Stimulated activated CD8-positive, alpha-beta memory T cell treated with anti-CD3 and anti-CD28 coated beads, Interleukin-7, amount 100 ng/mL, for 48 hours (primary cell): ENCODE data around the gene H2BW2.
"Not testable (repeated sequence)": the region's sequence is repeated elsewhere in the genome, so short reads cannot be mapped to it uniquely, and the experiment has no call there.

Experiments
- DNase-seq, 2 donors: peaks; one replicate each; pipeline ENCODE4 v3.0.0-alpha.2; 2020; ENCODE audit warnings: low read depth in 1 of 2; ENCODE audit errors: extremely low read depth in 1 of 2

The H2BW2 gene

DNA sequence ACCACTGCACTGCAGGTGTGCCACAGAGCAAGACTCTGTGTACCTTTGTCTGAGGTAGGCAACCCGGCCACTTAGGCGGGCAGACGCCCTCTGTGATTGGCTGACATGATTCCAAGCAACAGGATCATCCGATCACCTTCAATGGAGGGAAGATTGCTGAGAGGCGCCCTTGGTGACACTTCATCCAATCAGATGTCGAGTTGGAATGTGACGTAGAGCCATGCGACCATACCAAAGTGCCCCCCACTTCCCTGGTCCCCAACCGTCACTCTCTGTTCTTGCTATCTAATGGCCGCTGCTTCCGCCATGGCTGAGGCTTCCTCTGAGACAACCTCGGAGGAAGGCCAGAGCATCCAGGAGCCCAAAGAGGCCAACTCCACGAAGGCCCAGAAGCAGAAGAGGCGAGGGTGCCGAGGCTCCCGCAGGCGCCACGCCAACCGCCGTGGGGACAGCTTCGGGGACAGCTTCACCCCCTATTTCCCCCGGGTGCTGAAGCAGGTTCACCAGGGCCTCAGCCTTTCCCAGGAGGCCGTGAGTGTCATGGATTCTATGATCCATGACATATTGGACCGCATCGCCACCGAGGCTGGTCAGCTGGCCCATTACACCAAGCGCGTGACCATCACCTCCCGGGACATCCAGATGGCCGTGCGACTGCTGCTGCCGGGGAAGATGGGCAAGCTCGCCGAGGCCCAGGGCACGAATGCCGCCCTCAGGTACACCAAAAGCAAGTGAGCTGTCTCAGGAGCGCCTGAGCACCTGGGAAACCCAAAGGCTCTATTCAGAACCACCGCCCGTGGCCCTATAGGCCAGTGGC is at the start of gene H2BW2:
Gene H2BW2, plus strand, starts transcription at position 268 of the 817 bp plus-strand sequence. Its CDS starts 39 bp downstream, at position 307.
- no peak for DNase-seq

DNA sequence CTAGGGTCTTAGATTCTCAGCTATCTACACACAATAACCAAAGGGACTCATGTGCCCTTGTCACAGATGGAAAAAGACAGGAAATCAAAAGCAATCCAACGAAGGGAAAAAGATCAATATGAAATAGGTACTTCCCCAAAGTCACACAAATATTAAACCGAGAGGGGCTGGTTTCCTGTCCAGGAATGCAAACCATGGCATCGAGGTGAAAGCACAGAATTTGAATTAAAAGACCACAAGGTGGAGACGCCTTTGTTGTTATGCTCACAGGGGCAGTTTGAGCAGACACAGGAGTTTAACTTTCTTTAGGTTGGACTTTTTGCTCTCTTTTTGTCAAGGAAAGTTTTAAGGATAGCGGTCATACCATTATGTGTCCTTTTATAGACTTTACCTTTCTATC is 40.5 kb upstream of the H2BW2 start:
- DNase-seq = no peak

DNA sequence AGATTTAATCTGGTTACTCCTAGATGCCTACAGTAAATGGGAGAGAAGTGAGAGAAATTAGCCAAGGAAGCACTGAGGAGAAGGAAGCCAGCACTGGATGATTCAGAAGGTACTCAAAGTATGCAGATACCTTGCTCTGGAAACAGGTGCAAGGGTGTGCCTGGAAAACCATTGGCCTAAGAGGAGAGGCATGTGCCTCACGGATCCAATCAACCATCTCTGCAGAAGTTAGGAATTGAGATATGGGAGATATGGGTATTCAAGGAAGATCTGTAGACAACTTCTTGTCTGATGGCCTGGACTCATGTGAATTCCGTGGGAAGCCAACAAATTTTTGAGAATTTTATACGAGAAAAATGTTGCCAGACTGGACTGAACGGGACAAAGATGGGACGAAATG is 30.9 kb upstream of the H2BW2 start:
- DNase-seq = no peak

DNA sequence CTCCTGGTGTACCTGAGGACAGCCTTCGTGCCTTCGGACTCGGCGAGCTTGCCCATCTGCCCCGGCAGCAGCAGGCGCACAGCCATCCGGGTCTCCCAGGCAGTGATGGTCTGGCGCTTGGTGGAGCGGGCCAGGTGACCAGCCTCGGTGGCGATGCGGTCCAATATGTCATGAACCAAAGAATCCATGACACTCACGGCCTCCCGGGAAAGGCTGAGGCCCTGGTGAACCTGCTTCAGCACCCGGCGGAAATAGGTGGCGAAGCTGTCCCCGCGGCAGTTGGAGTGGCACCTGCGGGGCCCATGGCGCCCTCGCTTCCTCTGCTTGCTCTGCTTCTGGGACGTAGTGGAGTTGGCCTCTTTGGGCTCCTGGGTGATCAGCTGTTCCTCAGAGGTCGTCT is 26.6 kb upstream of the H2BW2 start:
- DNase-seq = no peak

DNA sequence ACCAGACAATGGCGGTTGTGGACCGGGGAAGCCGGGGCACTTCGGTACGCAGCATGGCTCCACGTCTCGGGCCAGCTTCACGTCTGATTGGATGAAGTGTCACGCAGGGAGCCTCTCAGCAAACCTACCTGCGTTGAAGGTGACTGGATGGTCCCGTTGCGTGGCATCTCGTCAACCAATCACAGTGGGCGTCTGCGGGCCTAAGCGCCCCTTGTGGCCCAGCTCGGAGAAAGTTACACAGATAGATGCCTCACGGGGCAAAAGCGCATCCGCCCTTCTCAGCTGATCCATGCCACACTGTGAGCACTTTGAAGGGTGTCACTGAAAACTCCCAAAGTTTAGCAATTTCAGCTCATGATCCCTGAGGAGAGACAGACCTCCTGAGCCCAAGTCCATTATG is 26.1 kb upstream of the H2BW2 start, which contains the start of gene H2BW1:
Gene H2BW1, minus strand, starts transcription at position 103 of the 400 bp plus-strand sequence. CDS start 132 bp downstream, outside the sequence.
- no peak for DNase-seq

DNA sequence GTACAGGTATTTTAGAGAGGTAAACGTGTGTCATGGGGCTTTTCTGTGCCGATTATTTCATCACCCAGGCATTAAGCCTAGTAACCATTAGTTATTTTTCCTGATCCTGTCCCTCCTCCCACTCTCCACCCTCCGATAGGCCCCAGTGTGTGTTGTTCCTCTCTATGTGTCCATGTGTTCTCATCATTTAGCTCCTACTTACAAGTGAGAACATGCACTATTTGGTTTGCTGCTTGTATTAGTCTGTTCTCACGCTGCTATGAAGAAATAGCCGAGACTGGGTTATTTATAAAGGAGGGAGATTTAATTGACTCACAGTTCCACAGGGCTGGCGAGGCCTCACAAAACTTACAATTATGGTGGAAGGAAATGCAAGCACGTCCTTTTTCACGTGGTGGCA is 24.2 kb upstream of the H2BW2 start:
- DNase-seq = not testable (repeated sequence)

DNA sequence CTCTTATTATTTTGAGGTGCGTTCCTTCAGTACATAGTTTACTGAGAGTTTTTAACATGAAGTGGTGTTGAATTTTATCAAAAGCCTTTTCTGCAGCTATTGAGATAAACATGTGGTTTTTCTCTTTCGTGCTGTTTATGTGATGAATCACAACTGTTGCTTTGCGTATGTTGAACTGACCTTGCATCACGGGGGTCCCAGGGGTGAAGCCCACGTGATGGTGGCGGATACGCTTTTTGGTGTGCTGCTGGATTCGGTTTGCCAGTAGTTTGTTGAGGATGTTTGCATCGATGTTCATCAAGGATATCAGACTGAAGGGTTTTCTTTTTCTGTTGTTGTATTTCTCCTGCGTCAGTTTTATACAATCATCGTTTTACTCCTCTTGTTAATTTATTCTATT is 21.6 kb upstream of the H2BW2 start:
- no peak for DNase-seq

DNA sequence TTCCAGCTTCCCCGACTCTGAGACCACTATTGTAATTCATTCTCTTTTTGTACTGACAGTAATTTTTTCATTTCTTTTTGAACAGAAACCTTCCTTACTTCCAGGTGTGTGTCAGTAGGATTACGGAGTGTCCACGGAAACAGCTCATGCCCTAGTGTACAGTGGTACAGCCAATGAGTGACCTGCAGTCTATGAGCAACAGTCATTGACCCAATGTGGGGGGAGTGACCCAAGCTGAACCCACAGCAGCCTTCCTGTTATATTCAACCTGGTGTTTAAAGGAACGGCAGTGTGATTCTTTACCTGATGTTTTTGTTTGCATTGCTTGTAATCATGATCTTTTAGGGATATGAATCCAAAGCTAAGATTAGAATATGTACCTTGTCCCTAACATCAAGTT is 1.2 kb downstream of the H2BW2 start:
- no peak for DNase-seq

DNA sequence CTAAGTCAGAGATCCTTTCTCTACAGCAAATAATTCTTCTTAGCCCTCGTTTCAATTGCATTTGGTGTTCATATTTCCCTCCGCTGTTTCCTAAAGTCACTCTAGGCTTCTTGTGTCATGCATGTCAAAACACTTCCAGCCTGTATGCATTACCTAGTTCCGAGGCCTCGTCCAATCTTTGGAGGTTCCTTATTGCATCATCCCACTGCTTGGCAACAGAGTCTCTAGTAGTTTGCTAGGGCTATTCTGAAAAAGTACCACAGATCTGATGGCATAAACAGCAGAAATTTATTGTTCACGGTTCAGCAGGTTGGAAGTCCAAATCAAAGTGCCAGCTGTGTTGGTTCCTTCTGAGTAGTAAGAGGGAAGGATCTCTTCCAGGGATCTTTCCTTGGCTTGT is 5.9 kb downstream of the H2BW2 start:
- DNase-seq = no peak

DNA sequence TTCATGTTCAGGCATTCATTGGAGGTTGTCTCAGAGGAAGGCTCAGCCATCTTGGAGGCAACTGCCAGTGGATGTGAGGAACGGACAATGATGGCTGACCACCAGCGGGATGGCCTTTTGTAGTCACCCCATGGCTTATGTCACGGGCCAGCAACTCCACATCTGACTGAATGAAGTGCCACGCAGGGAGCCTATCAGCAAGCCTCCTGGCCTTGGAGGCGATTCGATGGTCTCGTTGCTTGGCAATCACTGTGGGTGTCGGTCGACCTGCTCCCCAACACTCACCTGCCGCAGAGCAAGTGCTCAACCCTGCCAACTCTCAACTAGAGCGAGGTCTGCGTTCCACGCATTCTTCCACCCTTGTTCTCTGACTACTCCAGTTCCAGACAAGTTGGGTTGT is 7.4 kb downstream of the H2BW2 start:
- DNase-seq = no peak

DNA sequence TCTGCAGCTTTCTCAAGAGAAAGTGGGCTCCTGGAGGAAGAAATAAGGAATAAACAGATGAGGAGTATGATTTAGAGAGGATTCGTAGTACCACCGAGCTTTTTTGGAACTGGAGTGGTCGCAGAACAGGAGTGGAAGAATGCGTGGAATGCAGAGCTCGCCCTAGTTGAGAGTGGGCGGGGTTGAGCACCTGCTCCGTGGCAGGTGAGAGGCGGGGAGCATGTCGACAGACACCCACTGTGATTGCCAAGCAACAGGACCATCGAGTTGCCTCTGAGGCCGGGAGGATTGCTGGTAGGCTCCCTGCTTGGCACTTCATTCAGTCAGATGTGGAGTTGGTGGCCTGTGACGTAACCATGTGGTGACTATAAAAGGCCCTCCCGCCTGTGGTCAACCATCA is 15.2 kb downstream of the H2BW2 start:
- DNase-seq = not testable (repeated sequence)

DNA sequence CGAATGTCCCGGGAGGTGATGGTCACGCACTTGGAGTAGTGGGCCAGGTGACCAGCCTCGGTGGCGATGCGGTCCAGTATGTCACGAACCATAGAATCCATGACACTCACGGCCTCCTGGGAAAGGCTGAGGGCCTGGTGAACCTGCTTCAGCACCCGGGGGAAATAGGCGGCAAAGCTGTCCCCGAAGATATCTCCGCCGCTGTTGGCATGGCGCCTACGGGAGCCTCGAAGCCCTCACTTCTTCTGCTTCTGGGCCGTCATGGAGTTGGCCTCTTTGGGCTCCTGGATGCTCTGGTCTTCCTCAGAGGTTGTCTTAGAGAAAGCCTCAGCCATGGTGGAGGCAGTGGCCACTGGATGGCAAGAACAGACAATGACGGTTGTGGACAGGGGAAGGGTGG is 22.9 kb downstream of the H2BW2 start:
- DNase-seq = not testable (repeated sequence)

DNA sequence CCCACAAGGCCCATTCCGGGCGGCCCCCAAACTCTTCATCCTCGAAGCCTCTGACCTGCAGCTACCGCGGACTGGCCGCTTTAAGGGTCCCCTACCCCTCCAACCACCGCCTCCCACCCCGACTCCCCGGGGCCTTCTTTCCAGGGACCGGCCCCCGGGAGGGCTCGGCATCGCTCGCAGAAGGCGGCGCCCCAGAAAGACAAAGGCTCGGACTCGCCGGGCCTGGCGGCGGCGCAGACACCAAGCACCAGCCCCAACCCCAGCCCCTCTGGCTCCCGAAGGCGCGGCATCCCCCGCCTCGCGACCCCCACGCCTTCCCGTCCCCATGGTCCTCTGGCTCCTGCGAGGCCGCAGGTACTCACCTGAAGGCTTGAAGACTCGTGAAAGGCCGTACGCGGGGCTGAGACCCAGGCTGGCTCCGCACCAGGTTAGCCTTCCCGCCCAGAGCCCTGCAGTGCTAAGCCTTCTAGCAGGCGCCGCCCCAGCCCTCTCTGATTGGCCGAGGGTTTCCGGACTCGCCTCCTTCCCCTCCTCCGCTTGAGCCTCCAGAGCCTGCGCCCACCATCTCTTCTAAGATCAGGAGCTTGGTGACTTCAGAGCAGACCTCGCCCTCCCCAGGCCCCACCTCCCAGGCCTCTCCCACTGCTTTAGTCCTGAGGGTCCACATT is 36.2 kb downstream of the H2BW2 start, which contains the start of gene TMSB15C:
Gene TMSB15C, minus strand, starts transcription at position 459 of the 668 bp plus-strand sequence.
- DNase-seq = not testable (repeated sequence)

DNA sequence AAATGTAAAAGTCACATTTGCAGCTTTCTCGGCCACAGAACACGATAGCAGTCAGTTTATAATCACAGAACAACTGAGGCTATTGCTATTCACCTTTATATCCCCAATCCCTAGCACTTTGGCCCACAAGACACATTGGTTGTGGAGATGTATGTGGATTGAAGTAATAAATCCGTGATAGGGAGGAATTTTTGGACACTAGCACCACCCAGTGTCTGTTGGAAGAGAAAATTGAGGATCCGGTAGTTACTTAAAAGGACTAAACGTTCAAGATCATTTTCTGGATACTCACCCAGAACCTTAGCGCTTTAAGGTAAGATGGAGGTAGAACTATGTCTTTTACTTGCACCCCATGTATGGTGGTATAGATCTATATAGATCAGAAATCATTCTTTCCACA is 38.1 kb downstream of the H2BW2 start:
- not testable (repeated sequence) for DNase-seq

DNA sequence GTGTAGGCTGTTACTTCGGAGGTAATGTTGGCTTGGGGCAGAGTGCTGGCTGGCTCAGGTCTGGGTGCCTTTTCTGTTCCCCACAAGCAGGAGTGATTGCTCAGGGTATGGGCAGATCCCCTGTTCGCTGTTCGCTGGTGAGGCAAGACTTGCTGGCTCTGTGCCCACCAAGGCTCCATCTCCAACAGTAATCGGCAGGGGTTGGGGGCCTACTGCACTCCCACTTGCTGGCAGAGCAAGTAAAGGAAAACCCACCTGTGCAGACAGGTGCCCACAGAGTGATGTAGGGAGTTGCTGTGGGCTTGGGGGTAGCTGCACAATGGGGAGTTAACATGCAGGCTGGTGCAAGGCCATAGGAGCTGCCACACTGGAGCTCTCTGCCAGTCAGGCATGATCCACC is 44.3 kb downstream of the H2BW2 start:
- no peak for DNase-seq

DNA sequence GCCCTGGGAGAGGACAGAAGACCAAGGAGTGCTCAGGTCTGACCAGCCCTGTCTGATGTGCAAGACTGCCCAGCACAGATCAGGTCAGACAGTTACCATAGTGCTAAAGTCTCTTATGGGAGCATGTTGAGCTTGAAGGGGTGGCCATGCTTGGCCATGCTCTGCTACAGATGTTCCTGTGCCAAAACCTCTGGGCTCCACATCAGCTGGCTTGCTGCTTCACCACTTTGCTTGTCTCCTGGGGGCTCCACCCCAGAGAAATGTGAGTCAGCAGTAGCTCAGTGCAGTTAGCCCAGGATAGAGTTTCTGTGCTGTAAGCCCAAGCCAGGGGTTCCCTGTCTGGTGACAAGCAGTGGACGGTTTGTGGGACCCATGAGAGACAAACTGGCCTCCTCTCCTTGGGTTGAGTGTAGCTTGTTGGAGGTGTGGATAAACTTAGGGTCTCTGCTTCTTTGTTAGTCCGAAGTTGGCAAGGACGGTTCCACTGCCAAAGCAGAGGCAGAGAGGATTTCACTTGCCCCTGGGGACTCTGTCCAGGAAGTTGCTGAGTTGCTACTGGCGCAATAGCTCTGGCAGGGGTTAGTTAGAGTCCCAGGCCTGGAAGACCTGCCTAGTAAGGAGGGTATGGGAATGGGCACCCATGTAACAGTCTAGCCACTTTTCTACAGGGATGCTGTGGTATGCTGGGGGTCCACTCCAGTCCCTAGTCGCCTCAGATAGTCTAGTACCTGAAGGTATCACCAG is 45.0 kb downstream of the H2BW2 start:
- DNase-seq = no peak

DNA sequence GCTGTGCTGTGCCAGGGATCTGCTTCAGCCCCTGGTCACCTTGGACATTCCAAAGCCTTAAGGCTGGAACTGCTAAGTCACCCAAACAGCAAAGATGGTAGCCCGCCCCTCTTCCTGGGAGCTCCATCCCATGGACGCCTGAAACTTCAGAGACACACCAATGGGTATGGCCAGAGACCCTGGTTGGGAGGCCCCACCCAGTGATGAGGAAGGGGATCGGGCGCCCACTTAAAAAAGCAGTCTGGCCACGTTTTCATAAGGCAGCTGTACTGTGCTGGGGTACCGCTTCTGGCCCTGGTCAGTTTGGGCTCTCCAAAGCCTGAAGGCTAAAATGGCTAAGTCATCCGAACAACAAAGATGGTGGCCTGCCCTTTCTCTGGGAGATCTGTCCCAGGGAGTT is 45.7 kb downstream of the H2BW2 start:
- DNase-seq = no peak

DNA sequence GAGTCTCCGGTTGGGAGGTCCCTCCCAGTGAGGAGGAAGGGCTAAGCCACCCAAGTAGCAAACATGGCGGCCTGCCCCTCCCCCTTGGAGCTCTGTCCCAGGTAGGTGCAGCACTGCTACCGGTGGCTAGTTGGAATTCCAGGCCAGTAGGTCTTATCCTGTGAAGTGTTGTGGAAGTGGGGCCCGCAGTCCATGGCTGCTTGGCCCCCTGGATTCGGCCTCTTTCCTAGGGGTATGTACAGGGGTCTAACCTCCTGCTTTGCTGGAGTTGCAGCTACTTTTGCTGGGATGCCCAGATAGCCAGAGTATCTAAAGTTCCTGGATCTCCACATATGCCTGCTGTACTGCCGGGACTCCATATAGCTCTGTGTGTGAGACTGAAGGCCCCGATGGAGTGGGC is 46.2 kb downstream of the H2BW2 start:
- no peak for DNase-seq
